K562 (cell line): ENCODE results near the gene HES6. TPM values are rescaled to one million over a fixed set of nuclear protein-coding genes. Genes with fewer than 3 reads are reported as not detected.

Source experiments
- ATAC-seq: fragments of 200-7000 bp; cut with Tn5 transposase; 3 replicates; pipeline ENCODE4 v1.9.1; 2020; ENCODE audit warnings: moderate library complexity
- BruUV-seq: library from RNA; stranded (reverse); fragments of 400-500 nt; replicated peaks from 2 replicates; lab custom pipeline; 2021; lab: Mats Ljungman, UMichigan
- CTCF ChIA-PET: fragments of 300-600 bp; formaldehyde crosslinking; extraction: SDS; loops from one replicate; lab custom pipeline; 2021; ENCODE audit warnings: low intra/inter-chr PET ratio; lab: Yijun Ruan, JAX
- POLR2A ChIA-PET: fragments of 300-600, 350-650 bp; sonication (Branson Sonifier 250); formaldehyde crosslinking; extraction: SDS; loops from one replicate; lab custom pipeline; 2021; ENCODE audit warnings: antibody characterized with exemption, inconsistent platforms; lab: Yijun Ruan, JAX
- DNase-seq, 4 experiments: peaks; one replicate each; pipeline versions ENCODE4 v3.0.0 to v3.0.0-alpha.2; 2011 to 2018; ENCODE audit warnings: low spot score in 3 of 4, mixed read lengths in 3 of 4; ENCODE audit errors: extremely low read depth in 1 of 4
- FAIRE-seq: peaks from 2 replicates; lab custom pipeline; 2011; peaks lifted over from hg19 to GRCh38; lab: Jason Lieb, UNC
- H2AFZ ChIP-seq: 2 replicates; pipeline ENCODE4 v1.6.0; 2011; ENCODE audit warnings: low read depth, low read length, control low read depth, inconsistent platforms
- H3K27ac ChIP-seq: fragments of 200-600 bp; 3 replicates; pipeline ENCODE4 v1.8.0; 2011; ENCODE audit warnings: low read depth, mild to moderate bottlenecking, control low read depth, inconsistent platforms, low read length, moderate library complexity, mixed read lengths; ENCODE audit errors: extremely low read depth
- H3K27me3 ChIP-seq, 2 experiments: fragments of 300-600 bp in 1 of 2; 2 replicates in 1 of 2; 3 replicates in 1 of 2; pipeline versions ENCODE4 v1.6.0 to v1.8.0; 2011; ENCODE audit warnings: inconsistent platforms in 2 of 2, low read length in 2 of 2, mild to moderate bottlenecking in 1 of 2, mixed read lengths in 1 of 2, moderate library complexity in 1 of 2; ENCODE audit not compliant: control insufficient read depth in 2 of 2, insufficient read depth in 2 of 2
- H3K36me3 ChIP-seq: fragments of 300-600 bp; 3 replicates; pipeline ENCODE4 v1.8.0; 2011; ENCODE audit warnings: mild to moderate bottlenecking, low read length, inconsistent platforms; ENCODE audit not compliant: control insufficient read depth, insufficient read depth
- H3K4me1 ChIP-seq, 2 experiments: fragments of 200-600 bp in 1 of 2; replicated peaks in 1 of 2; 2 replicates in 1 of 2; 3 replicates in 1 of 2; pipeline versions ENCODE4 v1.5.1 to v1.8.0; 2011; ENCODE audit warnings: inconsistent platforms in 2 of 2, low read length in 2 of 2, mild to moderate bottlenecking in 1 of 2, mixed read lengths in 1 of 2, moderate library complexity in 1 of 2; ENCODE audit not compliant: control insufficient read depth in 2 of 2, insufficient read depth in 2 of 2
- H3K4me2 ChIP-seq: 2 replicates; pipeline ENCODE4 v1.6.1; 2011; ENCODE audit warnings: low read length, control low read depth, inconsistent platforms, mixed read lengths; ENCODE audit not compliant: insufficient read depth
- H3K4me3 ChIP-seq: fragments of 200-600 bp; sonication (generic), shearing (Covaris generic); 2 replicates; pipeline ENCODE4 v1.5.1; 2016; ENCODE audit warnings: control low read depth, inconsistent platforms
- H3K79me2 ChIP-seq: fragments of 200-600 bp; 3 replicates; pipeline ENCODE4 v1.8.0; 2011; ENCODE audit warnings: low read length, inconsistent platforms; ENCODE audit not compliant: control insufficient read depth, insufficient read depth
- H3K9ac ChIP-seq, 2 experiments: 2 replicates each; pipeline versions ENCODE4 v1.6.0 to v1.6.1; 2011; ENCODE audit warnings: low read depth in 2 of 2, low read length in 2 of 2, control low read depth in 1 of 2, inconsistent platforms in 1 of 2, mild to moderate bottlenecking in 1 of 2, mixed read lengths in 1 of 2; ENCODE audit not compliant: insufficient read depth in 1 of 2
- H3K9me1 ChIP-seq: one replicate; pipeline ENCODE4 v1.6.0; 2011; ENCODE audit warnings: inconsistent platforms, mild to moderate bottlenecking, low read length, moderate library complexity; ENCODE audit not compliant: control insufficient read depth, insufficient read depth
- H3K9me3 ChIP-seq: replicated peaks from 2 replicates; pipeline ENCODE4 v1.5.1; 2011; ENCODE audit warnings: low read depth, low read length, inconsistent platforms; ENCODE audit not compliant: control insufficient read depth, insufficient read depth
- H4K20me1 ChIP-seq: replicated peaks from 2 replicates; pipeline ENCODE4 v1.6.1; 2011; ENCODE audit warnings: low read length, inconsistent platforms, mixed read lengths; ENCODE audit not compliant: control insufficient read depth, insufficient read depth
- BCL6 ChIP-seq: fragments of 250-450 bp; sonication (Bioruptor Pico); IDR thresholded peaks from 2 replicates; pipeline ENCODE4 v1.4.0; 2020
- NONO ChIP-seq, 2 experiments: fragments of 200-400 bp in 1 of 2; fragments of 450-650 bp in 1 of 2; formaldehyde crosslinking in 1 of 2; IDR thresholded peaks; 2 replicates each; pipeline ENCODE4 v1.6.1; 2017; ENCODE audit warnings: low read depth in 2 of 2, mild to moderate bottlenecking in 2 of 2, moderate library complexity in 2 of 2, low read length in 1 of 2
- SP1 ChIP-seq: sonication (generic); formaldehyde crosslinking; IDR thresholded peaks from 2 replicates; pipeline ENCODE4 v1.8.1; 2022; ENCODE audit warnings: mild to moderate bottlenecking, missing genetic modification reagents
- TAF1 ChIP-seq: IDR thresholded peaks from 2 replicates; pipeline ENCODE4 v1.6.1; 2011; ENCODE audit warnings: mild to moderate bottlenecking, low read length, moderate library complexity; ENCODE audit not compliant: insufficient read depth, control insufficient read depth, severe bottlenecking; ENCODE audit errors: extremely low read depth
- U2AF2 ChIP-seq: fragments of 200-400 bp; formaldehyde crosslinking; optimal IDR thresholded peaks from 2 replicates; pipeline ENCODE3; 2017; ENCODE audit warnings: low read depth, mild to moderate bottlenecking, low read length
- ZBTB17 ChIP-seq: fragments of 450-650 bp; formaldehyde crosslinking; IDR thresholded peaks from 2 replicates; pipeline ENCODE4 v1.4.0; 2020; ENCODE audit warnings: mild to moderate bottlenecking
- ZKSCAN8 ChIP-seq: fragments of 200-800 bp; sonication (Bioruptor generic); IDR thresholded peaks from 2 replicates; pipeline ENCODE4 v1.6.1; 2016; ENCODE audit warnings: missing genetic modification characterization, missing compliant biosample characterization
- WGBS: fragments of 100-300 bp; shearing (Covaris generic); methylation state at CpG from one replicate; pipeline ENCODE4 v1.1.6; 2016; ENCODE audit warnings: low coverage, mixed read lengths; ENCODE audit not compliant: insufficient coverage; ENCODE audit errors: missing lambda C conversion rate; 5-methylcytosine and 5-hydroxymethylcytosine counted together
- in situ Hi-C: fragments of 300-500 bp; cut with MboI; formaldehyde crosslinking; loops from 4 replicates; pipeline ENCODE4 v1.15.0; 2018; ENCODE audit warnings: inconsistent platforms, mixed read lengths
- intact Hi-C: fragments of 100-400 bp; cut with micrococcal nuclease; formaldehyde crosslinking; loops from 2 replicates; pipeline ENCODE4 v1.14.2; 2022
- polyA plus RNA-seq, 8 experiments: library from polyadenylated mRNA; depleted of rRNA in 4 of 8; stranded (reverse) in 5 of 8; unstranded in 3 of 8; fragments of >200 nt; fragmentation: Nextera tagmentation in 2 of 8; fragmentation: Illumina TruSeq in 1 of 8; extraction: Ambion mirVana in 2 of 8; extraction: Trizol in 1 of 8; gene quantifications; 2 replicates each; pipeline versions ENCODE4 v1.2.1 to v1.2.3, GENCODE V29; 2011 to 2014; ENCODE audit warnings: inconsistent platforms in 1 of 8, missing spikeins in 1 of 8
- total RNA-seq, 7 experiments: library from RNA; depleted of rRNA in 6 of 7; stranded (reverse); fragments of >200 nt in 6 of 7; fragmentation: Illumina TruSeq in 2 of 7; extraction: Trizol in 2 of 7; gene quantifications; 2 replicates each; pipeline versions ENCODE4 v1.2.1 to v1.2.3, GENCODE V29; 2011 to 2021; ENCODE audit warnings: low replicate concordance in 1 of 7
- TF ChIP-seq, protein P1 (sequence below), 2 experiments: fragments of 450-650 bp in 1 of 2; sonication (generic) in 1 of 2; formaldehyde crosslinking in 1 of 2; IDR thresholded peaks in 1 of 2; conservative IDR thresholded peaks in 1 of 2; 2 replicates each; pipeline versions ENCODE4 v1.6.1 to v1.8.1; 2016 to 2023; ENCODE audit warnings: mild to moderate bottlenecking in 2 of 2, moderate library complexity in 2 of 2, inconsistent platforms in 1 of 2, missing genetic modification reagents in 1 of 2
- TF ChIP-seq, protein P2 (sequence below): fragments of 250-450 bp; sonication (Bioruptor Pico); IDR thresholded peaks from 2 replicates; pipeline ENCODE4 v1.5.0; 2021

HES6 gene
- total and polyA plus RNA-seq, 9 of the 15 experiments (the other 6 are each of a cell fraction or from before 2014, with no cell fraction given): 6.2 to 133 (median 29.2) TPM

- no peak overlapping the region for H3K9ac ChIP-seq
- BruUV-seq: no TSS peak
- no peak overlapping the region for H3K4me2 ChIP-seq
- no peak overlapping the region for H3K4me3 ChIP-seq
- intact Hi-C loops (no loop called here), in situ Hi-C loops (no loop called here)
- no peaks in the 10 kb centered on the region for H3K9me3 ChIP-seq
- TF ChIP-seq ZKSCAN8 (CRISPR knock-in tag): no peak
- TF ChIP-seq, all 486 proteins: peak for 0
- no peak overlapping the region for H3K27ac ChIP-seq
- H3K9me1 ChIP-seq: peaks cover 5% of the 10 kb centered on the region
- no peaks in the 10 kb centered on the region; a peak in 1 of 5 replicates for H3K27me3 ChIP-seq
- peaks cover 49% of the 10 kb centered on the region for H3K79me2 ChIP-seq
- H4K20me1 ChIP-seq: no peaks in the 10 kb centered on the region; the same call in 1 of the 2 replicates
- ChIA-PET CTCF (no interaction called here), POLR2A (interaction anchor here (0.6 kb wide), 1 partner anchor 189 kb away, joined by 3 read pairs; no protein-coding TSS in a partner anchor)
- H2AFZ ChIP-seq: no peak overlapping the region
- 87% methylated on average over 13 of the region's 17 CpGs for WGBS
- no peak for FAIRE-seq
- DNase-seq: no peak
- peaks cover 5% of the 10 kb centered on the region; the same call in 1 of the 3 replicates for H3K36me3 ChIP-seq
- H3K4me1 ChIP-seq: peaks cover 0 to 29% of the 10 kb centered on the region in 2 experiments; a peak in 3 of 5 replicates
- no peak for ATAC-seq
These were observed 43.3 kb upstream of the HES6 start for GRCh38 chr2:238282861-238283738.

- DNase-seq: no peak
- H3K36me3 ChIP-seq: peaks cover 8% of the 10 kb centered on the region; the same call in 1 of the 3 replicates
- no peak overlapping the region for H3K4me2 ChIP-seq
- no peaks in the 10 kb centered on the region; the same call in 1 of the 2 replicates for H4K20me1 ChIP-seq
- no peak overlapping the region for H3K4me3 ChIP-seq
- ChIA-PET CTCF (no interaction called here), POLR2A (interaction anchor here (0.5 to 1.1 kb wide), 2 partner anchors 11 to 573 kb away, joined by 3 read pairs; no protein-coding TSS in a partner anchor)
- in situ Hi-C loops: no loop called here
- peaks cover 0 to 21% of the 10 kb centered on the region in 2 experiments; a peak in 3 of 5 replicates for H3K4me1 ChIP-seq
- no peak overlapping the region for H3K27ac ChIP-seq
- intact Hi-C loops: no loop called here
- H3K9me1 ChIP-seq: peaks cover 5% of the 10 kb centered on the region
- no peak for FAIRE-seq
- 81% methylated on average over 6 of the region's 13 CpGs for WGBS
- no TSS peak for BruUV-seq
- peaks cover 37% of the 10 kb centered on the region for H3K79me2 ChIP-seq
- no peak overlapping the region for H2AFZ ChIP-seq
- no peaks in the 10 kb centered on the region for H3K9me3 ChIP-seq
- no peak for ATAC-seq
- peak overlapping the region in 1 of 2 experiments; percentile 8; a peak in 1 of 4 replicates for H3K9ac ChIP-seq
- H3K27me3 ChIP-seq: no peaks in the 10 kb centered on the region
- TF ChIP-seq NONO (IDR thresholded peaks at IDR 0.05; ENCODE audit: low read depth in 2 of 2, low read length in 1 of 2) (no peak), U2AF2 (no peak), SP1 (CRISPR knock-in tag) (no peak), TAF1 (no peak), BCL6 (no peak), ZBTB17 (no peak)
- TF ChIP-seq, protein P1, sequence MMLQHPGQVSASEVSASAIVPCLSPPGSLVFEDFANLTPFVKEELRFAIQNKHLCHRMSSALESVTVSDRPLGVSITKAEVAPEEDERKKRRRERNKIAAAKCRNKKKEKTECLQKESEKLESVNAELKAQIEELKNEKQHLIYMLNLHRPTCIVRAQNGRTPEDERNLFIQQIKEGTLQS (IDR thresholded peaks at IDR 0.05): no peak
- TF ChIP-seq, protein P1 (CRISPR knock-in tag; conservative IDR thresholded peaks at IDR 0.05): no peak
- TF ChIP-seq, protein P2, sequence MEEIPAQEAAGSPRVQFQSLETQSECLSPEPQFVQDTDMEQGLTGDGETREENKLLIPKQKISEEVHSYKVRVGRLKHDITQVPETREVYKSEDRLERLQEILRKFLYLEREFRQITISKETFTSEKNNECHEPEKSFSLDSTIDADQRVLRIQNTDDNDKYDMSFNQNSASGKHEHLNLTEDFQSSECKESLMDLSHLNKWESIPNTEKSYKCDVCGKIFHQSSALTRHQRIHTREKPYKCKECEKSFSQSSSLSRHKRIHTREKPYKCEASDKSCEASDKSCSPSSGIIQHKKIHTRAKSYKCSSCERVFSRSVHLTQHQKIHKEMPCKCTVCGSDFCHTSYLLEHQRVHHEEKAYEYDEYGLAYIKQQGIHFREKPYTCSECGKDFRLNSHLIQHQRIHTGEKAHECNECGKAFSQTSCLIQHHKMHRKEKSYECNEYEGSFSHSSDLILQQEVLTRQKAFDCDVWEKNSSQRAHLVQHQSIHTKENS: no peak
These were observed 42.1 kb upstream of the HES6 start for GRCh38 chr2:238281826-238282480.
